ENCODE results near the gene WWOX.

GRCh38 chr16:79067600-79067999 lies 968.1 kb downstream of the WWOX start:
- no peak for TF ChIP-seq CTCF (IDR thresholded peaks at IDR 0.05; ENCODE audit: low read length)
- no peak for TF ChIP-seq EZH2phosphoT487 (IDR thresholded peaks at IDR 0.05; ENCODE audit: low read length)

Measured in MM.1S (cell line).